Heart right ventricle (tissue), 16 donors: ENCODE results near the gene ZBTB49. TPM values are rescaled to one million over a fixed set of nuclear protein-coding genes. Genes with fewer than 3 reads are reported as not detected.

Experiments
- ATAC-seq, 8 donors: fragments of 200-7000 bp; cut with Tn5 transposase; one replicate each; pipeline ENCODE4 v1.9.1; 2020; ENCODE audit warnings: mild to moderate bottlenecking in 8 of 8, moderate library complexity in 8 of 8, moderate number of reproducible peaks in 1 of 8
- DNase-seq, 2 donors: peaks; one replicate each; pipeline ENCODE4 v3.0.0-alpha.2; 2020
- H3K27ac ChIP-seq, 10 donors: fragments of 200-600 bp; sonication (generic) in 2 of 10; one replicate each; pipeline versions ENCODE4 v1.5.0 to v1.8.0; 2020 to 2022; ENCODE audit warnings: mild to moderate bottlenecking in 3 of 10
- H3K27me3 ChIP-seq, 7 donors: fragments of 200-600 bp; one replicate each; pipeline ENCODE4 v1.8.0; 2021 to 2022; ENCODE audit warnings: mild to moderate bottlenecking in 2 of 7
- H3K36me3 ChIP-seq, 9 donors: fragments of 200-600 bp; sonication (generic) in 1 of 9; one replicate each; pipeline versions ENCODE4 v1.5.0 to v1.8.0; 2020 to 2022; ENCODE audit warnings: mild to moderate bottlenecking in 2 of 9
- H3K4me1 ChIP-seq, 9 donors: fragments of 200-600 bp; sonication (generic) in 1 of 9; one replicate each; pipeline versions ENCODE4 v1.5.0 to v1.8.0; 2020 to 2022; ENCODE audit warnings: mild to moderate bottlenecking in 4 of 9
- H3K4me3 ChIP-seq, 10 donors: fragments of 200-600 bp; sonication (generic) in 2 of 10; one replicate each; pipeline versions ENCODE4 v1.5.0 to v1.8.0; 2020 to 2022; ENCODE audit warnings: mild to moderate bottlenecking in 7 of 10, moderate library complexity in 2 of 10
- H3K9me3 ChIP-seq, 11 donors: fragments of 200-600 bp in 10 of 11; sonication (generic) in 2 of 11; one replicate each; pipeline versions ENCODE4 v1.5.0 to v1.8.0; 2013 to 2022; ENCODE audit warnings: mild to moderate bottlenecking in 2 of 11, control low read depth in 1 of 11, moderate library complexity in 1 of 11
- WGBS, 2 donors: extraction: QIAGEN DNeasy Blood & Tissue Kit; methylation state at CpG; one replicate each; pipeline ENCODE4 v1.1.7; 2013; ENCODE audit warnings: inconsistent platforms in 1 of 2; 5-methylcytosine and 5-hydroxymethylcytosine counted together
- intact Hi-C, 10 donors: fragments of 100-400 bp; cut with DNase I; formaldehyde crosslinking; loops; one replicate each; pipeline versions ENCODE4 v1.11.1 to v1.14.2; 2022
- polyA plus RNA-seq, 2 donors: library from polyadenylated mRNA; stranded (reverse); fragments of 200-250 nt; gene quantifications; one replicate each; pipeline ENCODE4 v1.2.3, GENCODE V29; 2013
- total RNA-seq, 10 donors: library from RNA; stranded (reverse); fragmentation: NEBNext Ultra II Directional in 3 of 10; extraction: Animal tissue kit (Norgen Biotek cat#: 25700) in 3 of 10; gene quantifications; one replicate each; pipeline versions ENCODE4 v1.2.1 to v1.2.4, GENCODE V29; 2021 to 2023
- TF ChIP-seq, protein P1 (sequence below), 9 donors: fragments of 200-600 bp; sonication (generic) in 2 of 9; IDR thresholded peaks; one replicate each; pipeline versions ENCODE4 v1.5.0 to v1.8.0; 2021 to 2022; ENCODE audit warnings: antibody characterized with exemption in 9 of 9, mild to moderate bottlenecking in 5 of 9, moderate library complexity in 1 of 9
- donor health status: Arrhythmogenic right ventricular cardiomyopathy.
- donor health status: ischemic (EF 13 %, LVEDD 7.1; RV severe dilation, severe dysfunction).
- donor health status: healthy with polysubstance abuse.
- donor health status: DM: no; HTN: yes; CAD: no.
- donor health status: DM: no; HTN: no; CAD: no.
- donor health status: ischemic (EF 25% LVEDD 6.9; RV normal size, moderate dysfunction).
- donor health status: ischemic (EF 25% LVEDD 5.7; RV mildly dilated, moderate dysfunction).
- donor health status: healthy.
- donor health status: DM: yes; HTN: yes; CAD: no.
- donor health status: Ischemic cardiomyopathy.
- donor health status: ischemic (EF 35%, LVEDD 5.7; RV mildly dilated, moderate dysfunction).
- donor health status: nonischemic (EF 11% LVEDD 7.7; RV severe dilation, severe dysfunction).
- donor health status: DM: yes; HTN: yes; CAD: no.
- donor health status: PGD.
- donor health status: ischemic (EF 29% LVEDD 5.4; RV normal size, mild dysfunction).
- donor health status: nonischemic (EF 23%, LVEDD 6.1; RV moderate dilation, normal function).

ZBTB49 gene
- total and polyA plus RNA-seq, 12 donors = 2.1 to 6.0 (median 4.3) TPM

DNA sequence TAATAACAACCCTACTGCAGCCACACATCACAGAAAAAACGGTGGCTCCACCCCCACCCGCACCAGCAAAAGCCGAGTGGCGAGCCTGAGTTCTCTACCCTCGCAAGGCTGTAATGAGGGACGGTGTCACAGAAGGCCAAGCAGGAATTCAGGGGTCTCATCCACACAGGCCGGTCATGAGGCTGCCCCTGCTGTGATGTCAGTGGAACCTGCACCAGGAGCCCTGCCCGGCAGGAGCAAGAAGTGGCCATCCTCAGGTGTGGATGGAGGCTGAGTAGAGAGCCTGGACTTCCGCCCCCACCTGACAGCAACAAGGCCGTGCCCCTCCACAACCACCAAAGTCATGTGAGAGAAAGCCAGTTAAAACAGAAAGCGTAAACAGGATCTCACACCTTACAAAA lies 20.7 kb upstream of the ZBTB49 start:
- DNase-seq (no peak), ATAC-seq (peak in 2 of 8 donors; percentile 10 to 37)
- Histone ChIP-seq H3K27ac (peak overlapping the region in 1 of 10 donors; percentile 86), H3K27me3 (no peaks in the 10 kb centered on the region), H3K4me1 (peaks cover 0 to 53% (median 0%) of the 10 kb centered on the region in 9 donors), H3K36me3 (peaks cover 0 to 77% (median 36%) of the 10 kb centered on the region in 9 donors), H3K9me3 (no peaks in the 10 kb centered on the region), H3K4me3 (peak overlapping the region in 1 of 10 donors; percentile 15)
- intact Hi-C loops = loop anchor here in 1 of 10 donors (5.0 kb wide), 1 partner anchor 43 kb away; no protein-coding TSS in a partner anchor
- TF ChIP-seq, protein P1, sequence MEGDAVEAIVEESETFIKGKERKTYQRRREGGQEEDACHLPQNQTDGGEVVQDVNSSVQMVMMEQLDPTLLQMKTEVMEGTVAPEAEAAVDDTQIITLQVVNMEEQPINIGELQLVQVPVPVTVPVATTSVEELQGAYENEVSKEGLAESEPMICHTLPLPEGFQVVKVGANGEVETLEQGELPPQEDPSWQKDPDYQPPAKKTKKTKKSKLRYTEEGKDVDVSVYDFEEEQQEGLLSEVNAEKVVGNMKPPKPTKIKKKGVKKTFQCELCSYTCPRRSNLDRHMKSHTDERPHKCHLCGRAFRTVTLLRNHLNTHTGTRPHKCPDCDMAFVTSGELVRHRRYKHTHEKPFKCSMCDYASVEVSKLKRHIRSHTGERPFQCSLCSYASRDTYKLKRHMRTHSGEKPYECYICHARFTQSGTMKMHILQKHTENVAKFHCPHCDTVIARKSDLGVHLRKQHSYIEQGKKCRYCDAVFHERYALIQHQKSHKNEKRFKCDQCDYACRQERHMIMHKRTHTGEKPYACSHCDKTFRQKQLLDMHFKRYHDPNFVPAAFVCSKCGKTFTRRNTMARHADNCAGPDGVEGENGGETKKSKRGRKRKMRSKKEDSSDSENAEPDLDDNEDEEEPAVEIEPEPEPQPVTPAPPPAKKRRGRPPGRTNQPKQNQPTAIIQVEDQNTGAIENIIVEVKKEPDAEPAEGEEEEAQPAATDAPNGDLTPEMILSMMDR (IDR thresholded peaks at IDR 0.05) = no peak
- WGBS, 2 donors = 91 to 95% methylated on average over 11 of the region's 11 CpGs

DNA sequence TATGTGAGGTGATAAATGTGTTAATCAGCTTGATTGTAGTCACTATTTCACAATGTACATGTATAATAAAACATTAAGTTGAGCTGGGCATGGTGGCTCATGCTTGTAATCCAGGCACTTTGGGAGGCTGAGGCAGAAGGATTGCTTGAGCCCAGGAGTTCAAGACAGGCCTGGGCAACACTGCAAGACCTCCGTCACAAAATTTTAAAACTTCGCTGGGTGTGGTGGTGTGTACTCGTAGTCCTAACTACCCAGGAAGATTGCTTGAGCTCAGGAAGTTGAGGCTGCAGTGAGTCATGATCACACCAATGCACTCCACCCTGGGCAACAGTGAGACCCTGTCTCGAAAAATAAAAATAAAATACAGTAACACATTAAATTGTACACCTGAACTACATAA lies 20.2 kb upstream of the ZBTB49 start:
- DNase-seq = no peak
- H3K9me3 ChIP-seq = no peaks in the 10 kb centered on the region
- TF ChIP-seq, protein P1 (IDR thresholded peaks at IDR 0.05) = no peak
- peak in 5 of 8 donors; percentile 29 to 70 (median 39) for ATAC-seq
- peaks cover 0 to 83% (median 38%) of the 10 kb centered on the region in 9 donors for H3K36me3 ChIP-seq
- peak overlapping the region in 1 of 10 donors; percentile 86 for H3K27ac ChIP-seq
- H3K27me3 ChIP-seq = no peaks in the 10 kb centered on the region
- intact Hi-C loops = loop anchor here in 1 of 10 donors (5.0 kb wide), 1 partner anchor 42 kb away; no protein-coding TSS in a partner anchor
- H3K4me1 ChIP-seq = peaks cover 0 to 53% (median 0%) of the 10 kb centered on the region in 9 donors
- H3K4me3 ChIP-seq = no peak overlapping the region
- WGBS, 2 donors = 86 to 93% methylated on average over 4 of the region's 4 CpGs

DNA sequence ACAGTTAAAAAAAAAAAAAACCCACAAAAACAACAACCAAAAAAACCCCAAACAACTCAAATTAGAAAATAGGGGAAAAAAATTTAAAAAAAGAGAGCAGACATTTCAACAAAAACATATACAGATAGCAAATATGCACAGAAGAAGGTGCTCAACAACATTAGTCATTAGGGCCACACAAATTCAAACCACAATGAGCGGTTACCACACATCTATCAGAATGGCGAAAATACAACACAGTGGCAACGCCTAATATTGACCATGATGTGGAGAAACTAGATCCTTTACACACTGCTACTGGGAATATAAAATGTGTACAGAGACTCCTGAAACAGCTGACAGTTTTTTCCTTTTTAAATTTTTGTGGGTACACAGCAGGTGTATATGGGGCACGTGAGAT lies 19.5 kb upstream of the ZBTB49 start:
- Histone ChIP-seq H3K36me3 (peaks cover 0 to 89% (median 44%) of the 10 kb centered on the region in 9 donors), H3K27ac (peak overlapping the region in 1 of 10 donors; percentile 86), H3K9me3 (no peaks in the 10 kb centered on the region), H3K4me1 (peaks cover 0 to 53% (median 0%) of the 10 kb centered on the region in 9 donors), H3K27me3 (no peaks in the 10 kb centered on the region), H3K4me3 (no peak overlapping the region)
- intact Hi-C loops = no loop called here
- TF ChIP-seq, protein P1 (IDR thresholded peaks at IDR 0.05) = no peak
- WGBS, 2 donors = 81 to 83% methylated on average over 4 of the region's 4 CpGs
- ATAC-seq (no peak), DNase-seq (no peak)

DNA sequence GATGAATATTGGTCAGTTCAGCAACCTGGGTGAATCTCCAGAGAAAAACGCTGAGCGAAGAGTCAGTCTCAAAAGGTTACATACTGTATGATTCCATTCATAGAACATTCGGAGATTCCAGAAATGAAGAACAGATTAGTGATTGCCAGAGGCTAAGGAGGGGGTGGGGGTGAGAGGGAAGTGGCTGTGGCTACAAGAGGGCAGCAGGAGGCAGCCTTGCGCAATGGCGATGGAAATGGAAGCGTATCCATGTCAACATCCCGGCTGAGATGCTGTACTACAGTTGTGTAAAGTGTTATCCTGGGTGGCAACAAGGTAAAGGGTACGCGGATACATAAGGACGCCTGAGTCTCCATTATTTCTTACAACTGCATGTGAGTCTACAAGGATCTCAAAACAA lies 18.1 kb upstream of the ZBTB49 start:
- Histone ChIP-seq H3K9me3 (no peaks in the 10 kb centered on the region), H3K27me3 (no peaks in the 10 kb centered on the region), H3K36me3 (peaks cover 0 to 99% (median 46%) of the 10 kb centered on the region in 9 donors), H3K27ac (peak overlapping the region in 1 of 10 donors; percentile 86), H3K4me3 (no peak overlapping the region), H3K4me1 (peaks cover 0 to 48% (median 0%) of the 10 kb centered on the region in 9 donors)
- 85 to 87% methylated on average over 10 of the region's 10 CpGs for WGBS, 2 donors
- DNase-seq (no peak), ATAC-seq (no peak)
- TF ChIP-seq, protein P1 (IDR thresholded peaks at IDR 0.05) = peak in 2 of 9 donors; percentile 7 to 13
- intact Hi-C loops = no loop called here
